OCI-LY1 (cell line): Measurements from ENCODE around the gene OSBPL1A.

Experiments
- H2AFZ ChIP-seq: fragments of 200-600 bp; sonication (generic), shearing (Covaris generic); 2 replicates; pipeline ENCODE4 v1.6.0; 2014; ENCODE audit warnings: antibody characterized with exemption, mild to moderate bottlenecking, low read length
- H3F3A ChIP-seq: fragments of 200-600 bp; sonication (generic), shearing (Covaris generic); 2 replicates; pipeline ENCODE4 v1.6.0; 2014; ENCODE audit warnings: mild to moderate bottlenecking, antibody characterized with exemption, low read length, moderate library complexity; ENCODE audit not compliant: insufficient read depth
- H3K27ac ChIP-seq: fragments of 200-600 bp; sonication (generic); 2 replicates; pipeline ENCODE4 v1.5.1; 2014; ENCODE audit warnings: low read length, mixed run types, mild to moderate bottlenecking, low read depth; ENCODE audit not compliant: poor library complexity, severe bottlenecking
- H3K27me3 ChIP-seq: fragments of 200-600 bp; sonication (generic); 2 replicates; pipeline ENCODE4 v1.6.0; 2014; ENCODE audit warnings: antibody characterized with exemption, mild to moderate bottlenecking, low read length, moderate library complexity; ENCODE audit not compliant: insufficient read depth
- H3K36me3 ChIP-seq: fragments of 200-600 bp; sonication (generic); 2 replicates; pipeline ENCODE4 v1.6.1; 2014; ENCODE audit warnings: mild to moderate bottlenecking, antibody characterized with exemption, low read length, moderate library complexity, mixed read lengths; ENCODE audit not compliant: insufficient read depth
- H3K4me1 ChIP-seq: fragments of 200-600 bp; sonication (generic); 2 replicates; pipeline ENCODE4 v1.5.1; 2014; ENCODE audit warnings: mild to moderate bottlenecking, low read length, moderate library complexity; ENCODE audit not compliant: insufficient read depth, severe bottlenecking
- H3K4me2 ChIP-seq: fragments of 200-600 bp; sonication (generic), shearing (Covaris generic); 2 replicates; pipeline ENCODE4 v1.6.1; 2014; ENCODE audit warnings: low read length
- H3K4me3 ChIP-seq: fragments of 200-600 bp; sonication (generic); 2 replicates; pipeline ENCODE4 v1.5.1; 2014; ENCODE audit warnings: low read length, low read depth, mild to moderate bottlenecking, mixed read lengths; ENCODE audit not compliant: poor library complexity, severe bottlenecking
- H3K79me2 ChIP-seq: fragments of 200-600 bp; shearing (Covaris generic); 2 replicates; pipeline ENCODE4 v1.6.1; 2016; ENCODE audit warnings: mixed run types, low read length, mixed read lengths; ENCODE audit not compliant: insufficient read depth
- H3K9ac ChIP-seq: fragments of 200-600 bp; sonication (generic), shearing (Covaris generic); 2 replicates; pipeline ENCODE4 v1.6.1; 2014; ENCODE audit warnings: mild to moderate bottlenecking, low read length, mixed read lengths
- H3K9me2 ChIP-seq: fragments of 200-600 bp; sonication (generic), shearing (Covaris generic); 2 replicates; pipeline ENCODE4 v1.6.1; 2014; ENCODE audit warnings: low read depth, mild to moderate bottlenecking, low read length, mixed read lengths
- H3K9me3 ChIP-seq: fragments of 200-600 bp; shearing (Covaris generic); 2 replicates; pipeline ENCODE4 v1.6.1; 2014; ENCODE audit warnings: low read length, mixed read lengths
- H4K20me1 ChIP-seq: fragments of 200-600 bp; sonication (generic), shearing (Covaris generic); 2 replicates; pipeline ENCODE4 v1.6.0; 2016; ENCODE audit warnings: mild to moderate bottlenecking, low read length; ENCODE audit not compliant: insufficient read depth
- CTCF ChIP-seq: fragments of 200-600 bp; sonication (generic), shearing (Covaris generic); IDR thresholded peaks from 2 replicates; pipeline ENCODE4 v1.5.1; 2017; ENCODE audit warnings: mild to moderate bottlenecking, antibody characterized with exemption, low read length, moderate library complexity, mixed read lengths
- EZH2 ChIP-seq: fragments of 200-600 bp; sonication (generic), shearing (Covaris generic); IDR thresholded peaks from 2 replicates; pipeline ENCODE4 v1.8.0; 2017; ENCODE audit warnings: borderline replicate concordance, mixed run types, mild to moderate bottlenecking, antibody characterized with exemption, low read length, moderate library complexity, mixed read lengths

OSBPL1A gene

GRCh38 chr18:24319757-24320156 lies 77.9 kb downstream of the OSBPL1A start:
- no peak for TF ChIP-seq CTCF
- TF ChIP-seq EZH2: no peak

GRCh38 chr18:24317370-24317769 lies 80.3 kb downstream of the OSBPL1A start:
- H3K9ac ChIP-seq: no peak overlapping the region
- H3K36me3 ChIP-seq: no peaks in the 10 kb centered on the region
- no peaks in the 10 kb centered on the region for H3K9me3 ChIP-seq
- no peaks in the 10 kb centered on the region for H3F3A ChIP-seq
- no peaks in the 10 kb centered on the region for H3K4me1 ChIP-seq
- H3K4me2 ChIP-seq: no peak overlapping the region
- H3K4me3 ChIP-seq: no peak overlapping the region
- H4K20me1 ChIP-seq: no peaks in the 10 kb centered on the region
- H3K9me2 ChIP-seq: no peaks in the 10 kb centered on the region
- H3K27ac ChIP-seq: no peak overlapping the region
- H3K27me3 ChIP-seq: no peaks in the 10 kb centered on the region
- no peak for TF ChIP-seq CTCF
- no peaks in the 10 kb centered on the region for H3K79me2 ChIP-seq
- H2AFZ ChIP-seq: no peak overlapping the region

More at GRCh38 chr18:24319757-24320156, 77.9 kb downstream of the OSBPL1A start:
- no peaks in the 10 kb centered on the region for H3K36me3 ChIP-seq
- no peaks in the 10 kb centered on the region for H3K9me3 ChIP-seq
- H3K79me2 ChIP-seq: no peaks in the 10 kb centered on the region
- no peak overlapping the region for H3K27ac ChIP-seq
- no peaks in the 10 kb centered on the region for H4K20me1 ChIP-seq
- no peaks in the 10 kb centered on the region for H3K9me2 ChIP-seq
- H3K4me3 ChIP-seq: no peak overlapping the region
- H3K27me3 ChIP-seq: no peaks in the 10 kb centered on the region
- no peak overlapping the region for H3K4me2 ChIP-seq
- no peak overlapping the region for H2AFZ ChIP-seq
- no peaks in the 10 kb centered on the region for H3F3A ChIP-seq
- H3K9ac ChIP-seq: no peak overlapping the region
- H3K4me1 ChIP-seq: no peaks in the 10 kb centered on the region

- H3F3A ChIP-seq: no peaks in the 10 kb centered on the region
- TF ChIP-seq EZH2: no peak
- no peak for TF ChIP-seq CTCF
- H3K4me1 ChIP-seq: no peaks in the 10 kb centered on the region
- H3K9me2 ChIP-seq: no peaks in the 10 kb centered on the region
- H3K27ac ChIP-seq: no peak overlapping the region
- H2AFZ ChIP-seq: no peak overlapping the region
- H3K9ac ChIP-seq: no peak overlapping the region
- no peaks in the 10 kb centered on the region for H4K20me1 ChIP-seq
- no peaks in the 10 kb centered on the region for H3K27me3 ChIP-seq
- H3K4me3 ChIP-seq: no peak overlapping the region
- H3K36me3 ChIP-seq: no peaks in the 10 kb centered on the region
- H3K4me2 ChIP-seq: no peak overlapping the region
- H3K79me2 ChIP-seq: no peaks in the 10 kb centered on the region
- H3K9me3 ChIP-seq: no peaks in the 10 kb centered on the region
Measured at GRCh38 chr18:24315170-24315569, 82.5 kb downstream of the OSBPL1A start.
